PC-9 (cell line): ENCODE results near the gene PABPN1. TPM values are rescaled to one million over a fixed set of nuclear protein-coding genes. Genes with fewer than 3 reads are reported as not detected.

Experiments used
- BruUV-seq: library from RNA; stranded (reverse); fragments of 400-500 nt; replicated peaks from 2 replicates; lab custom pipeline; 2021; lab: Mats Ljungman, UMichigan
- CTCF ChIA-PET: fragments of 300-600 bp; sonication (Branson Sonifier 250); formaldehyde crosslinking; loops from one replicate; lab custom pipeline; 2022; ENCODE audit warnings: antibody characterized with exemption; lab: Charles Lee
- POLR2A ChIA-PET: fragments of 300-600 bp; sonication (Branson Sonifier 250); formaldehyde crosslinking; loops from one replicate; lab custom pipeline; 2022; ENCODE audit warnings: antibody characterized with exemption; ENCODE audit not compliant: unreplicated experiment; lab: Charles Lee
- DNase-seq, 2 experiments: peaks; one replicate each; pipeline versions ENCODE4 v3.0.0 to v3.0.0-alpha.2; 2015 to 2022; ENCODE audit warnings: mixed read lengths in 1 of 2
- H2AFZ ChIP-seq: fragments of 200-600 bp; sonication (generic); 2 replicates; pipeline ENCODE4 v1.8.1; 2017; ENCODE audit warnings: antibody characterized with exemption
- H3F3A ChIP-seq: fragments of 200-600 bp; sonication (generic); 2 replicates; pipeline ENCODE4 v1.8.1; 2017; ENCODE audit warnings: antibody characterized with exemption, mild to moderate bottlenecking, low read depth; ENCODE audit not compliant: insufficient read depth
- H3K27ac ChIP-seq: fragments of 200-600 bp; sonication (generic); 2 replicates; pipeline ENCODE4 v1.6.1; 2016; ENCODE audit warnings: mixed run types
- H3K27me3 ChIP-seq: fragments of 200-600 bp; sonication (generic); 2 replicates; pipeline ENCODE4 v1.6.1; 2016; ENCODE audit warnings: low read depth, mixed run types; ENCODE audit not compliant: insufficient read depth
- H3K36me3 ChIP-seq: fragments of 200-600 bp; sonication (generic); 2 replicates; pipeline ENCODE4 v1.6.1; 2016; ENCODE audit warnings: low read depth, mixed run types
- H3K4me1 ChIP-seq: fragments of 200-600 bp; sonication (generic); replicated peaks from 2 replicates; pipeline ENCODE4 v1.6.1; 2016; ENCODE audit warnings: mixed run types; ENCODE audit not compliant: insufficient read depth
- H3K4me2 ChIP-seq: fragments of 200-600 bp; sonication (generic); 2 replicates; pipeline ENCODE4 v1.6.1; 2017; ENCODE audit warnings: mixed run types
- H3K4me3 ChIP-seq: fragments of 200-600 bp; sonication (generic); 2 replicates; pipeline ENCODE4 v1.6.1; 2016; ENCODE audit warnings: mixed run types
- H3K79me2 ChIP-seq: fragments of 200-600 bp; sonication (generic); 2 replicates; pipeline ENCODE4 v1.6.1; 2017; ENCODE audit warnings: low read depth, mixed run types
- H3K9me2 ChIP-seq: fragments of 200-600 bp; sonication (generic); 2 replicates; pipeline ENCODE4 v1.8.1; 2017; ENCODE audit warnings: mild to moderate bottlenecking; ENCODE audit not compliant: insufficient read depth
- H3K9me3 ChIP-seq: fragments of 200-600 bp; sonication (generic); 2 replicates; pipeline ENCODE4 v1.8.1; 2016; ENCODE audit warnings: low read depth; ENCODE audit not compliant: insufficient read depth
- H4K20me1 ChIP-seq: fragments of 200-600 bp; sonication (generic); 2 replicates; pipeline ENCODE4 v1.8.1; 2017; ENCODE audit not compliant: insufficient read depth
- EZH2 ChIP-seq: fragments of 200-600 bp; sonication (generic); IDR thresholded peaks from 2 replicates; pipeline ENCODE4 v1.8.0; 2017; ENCODE audit warnings: antibody characterized with exemption, low read depth
- intact Hi-C: fragments of 100-400 bp; cut with micrococcal nuclease; formaldehyde crosslinking; loops from one replicate; pipeline ENCODE4 v1.10.0; 2022; ENCODE audit not compliant: unreplicated experiment
- total RNA-seq: library from RNA; stranded (reverse); gene quantifications from 2 replicates; pipeline ENCODE4 v1.2.3, GENCODE V29; 2021
- TF ChIP-seq, protein P1 (sequence below): fragments of 200-600 bp; sonication (generic); conservative IDR thresholded peaks from 2 replicates; pipeline ENCODE4 v1.6.1; 2017; ENCODE audit warnings: mixed run types, antibody characterized with exemption, mild to moderate bottlenecking, moderate library complexity

Gene PABPN1
- total RNA-seq, 1 experiment from 2014 or later: 142 TPM

DNA sequence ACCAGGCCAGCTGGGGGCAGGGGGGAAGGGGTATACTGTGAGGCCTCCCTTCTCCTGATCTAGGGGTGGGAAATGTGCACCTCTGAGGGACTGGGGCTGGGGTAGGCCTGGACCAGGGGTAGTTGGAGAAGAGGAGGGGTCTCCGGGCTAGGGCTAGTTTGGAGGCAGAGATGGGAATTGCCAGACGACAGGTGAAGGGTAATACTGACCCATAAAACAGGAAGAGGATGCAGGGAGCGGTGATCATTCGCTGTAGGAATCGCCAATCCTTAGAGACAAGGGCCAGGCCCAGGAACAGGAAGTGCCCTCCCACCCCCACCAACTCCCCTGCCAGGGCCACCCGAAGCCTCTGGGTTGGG is 27.0 kb downstream of the PABPN1 start:
- POLR2A ChIA-PET: no interaction called here
- no peaks in the 10 kb centered on the region for H3F3A ChIP-seq
- intact Hi-C loops: no loop called here
- no peaks in the 10 kb centered on the region for H3K4me1 ChIP-seq
- H3K4me3 ChIP-seq: no peak overlapping the region
- H4K20me1 ChIP-seq: no peaks in the 10 kb centered on the region
- H2AFZ ChIP-seq: no peak overlapping the region
- peaks cover 44% of the 10 kb centered on the region for H3K27me3 ChIP-seq
- H3K9me2 ChIP-seq: no peaks in the 10 kb centered on the region
- CTCF ChIA-PET: interaction anchor here (0.5 kb wide), 1 partner anchor 704 kb away, joined by 3 read pairs; no protein-coding TSS in a partner anchor
- DNase-seq: no peak
- H3K27ac ChIP-seq: no peak overlapping the region
- H3K4me2 ChIP-seq: no peak overlapping the region
- no TSS peak for BruUV-seq
- H3K79me2 ChIP-seq: no peaks in the 10 kb centered on the region
- H3K9me3 ChIP-seq: no peaks in the 10 kb centered on the region; the same call in 1 of the 2 replicates
- no peak for TF ChIP-seq EZH2
- TF ChIP-seq, protein P1, sequence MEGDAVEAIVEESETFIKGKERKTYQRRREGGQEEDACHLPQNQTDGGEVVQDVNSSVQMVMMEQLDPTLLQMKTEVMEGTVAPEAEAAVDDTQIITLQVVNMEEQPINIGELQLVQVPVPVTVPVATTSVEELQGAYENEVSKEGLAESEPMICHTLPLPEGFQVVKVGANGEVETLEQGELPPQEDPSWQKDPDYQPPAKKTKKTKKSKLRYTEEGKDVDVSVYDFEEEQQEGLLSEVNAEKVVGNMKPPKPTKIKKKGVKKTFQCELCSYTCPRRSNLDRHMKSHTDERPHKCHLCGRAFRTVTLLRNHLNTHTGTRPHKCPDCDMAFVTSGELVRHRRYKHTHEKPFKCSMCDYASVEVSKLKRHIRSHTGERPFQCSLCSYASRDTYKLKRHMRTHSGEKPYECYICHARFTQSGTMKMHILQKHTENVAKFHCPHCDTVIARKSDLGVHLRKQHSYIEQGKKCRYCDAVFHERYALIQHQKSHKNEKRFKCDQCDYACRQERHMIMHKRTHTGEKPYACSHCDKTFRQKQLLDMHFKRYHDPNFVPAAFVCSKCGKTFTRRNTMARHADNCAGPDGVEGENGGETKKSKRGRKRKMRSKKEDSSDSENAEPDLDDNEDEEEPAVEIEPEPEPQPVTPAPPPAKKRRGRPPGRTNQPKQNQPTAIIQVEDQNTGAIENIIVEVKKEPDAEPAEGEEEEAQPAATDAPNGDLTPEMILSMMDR: no peak
- H3K36me3 ChIP-seq: no peaks in the 10 kb centered on the region

- ChIA-PET POLR2A (no interaction called here), CTCF (no interaction called here)
- Histone ChIP-seq H4K20me1 (no peaks in the 10 kb centered on the region), H3K4me3 (no peak overlapping the region), H3K4me2 (no peak overlapping the region), H3K27me3 (peaks cover 45% of the 10 kb centered on the region), H3K79me2 (no peaks in the 10 kb centered on the region), H3K9me3 (no peaks in the 10 kb centered on the region; the same call in 1 of the 2 replicates), H3F3A (no peaks in the 10 kb centered on the region), H2AFZ (no peak overlapping the region), H3K27ac (no peak overlapping the region), H3K4me1 (no peaks in the 10 kb centered on the region), H3K36me3 (no peaks in the 10 kb centered on the region), H3K9me2 (no peaks in the 10 kb centered on the region)
- no TSS peak for BruUV-seq
- intact Hi-C loops: no loop called here
- DNase-seq: no peak
- TF ChIP-seq EZH2: no peak
- TF ChIP-seq, protein P1: no peak
Observed at GRCh38 chr14:23349156-23349845, 28.0 kb downstream of the PABPN1 start.

GRCh38 chr14:23351681-23352505 is 30.6 kb downstream of the PABPN1 start:
- Histone ChIP-seq H3K27ac (no peak overlapping the region), H3K4me1 (no peaks in the 10 kb centered on the region), H3K9me3 (no peaks in the 10 kb centered on the region), H3K4me3 (no peak overlapping the region), H3F3A (no peaks in the 10 kb centered on the region), H3K9me2 (no peaks in the 10 kb centered on the region), H3K4me2 (no peak overlapping the region), H4K20me1 (no peaks in the 10 kb centered on the region), H3K79me2 (no peaks in the 10 kb centered on the region), H3K27me3 (peaks cover 56% of the 10 kb centered on the region), H3K36me3 (no peaks in the 10 kb centered on the region), H2AFZ (no peak overlapping the region)
- intact Hi-C loops: no loop called here
- DNase-seq: no peak
- POLR2A ChIA-PET: no interaction called here
- CTCF ChIA-PET: no interaction called here
- no peak for TF ChIP-seq EZH2
- TF ChIP-seq, protein P1: no peak
- BruUV-seq: no TSS peak
